ENCODE data around the gene FNIP1.
"Not testable (repeated sequence)": the region's sequence is repeated elsewhere in the genome, so short reads cannot be mapped to it uniquely, and the experiment has no call there.

Gene FNIP1

DNA sequence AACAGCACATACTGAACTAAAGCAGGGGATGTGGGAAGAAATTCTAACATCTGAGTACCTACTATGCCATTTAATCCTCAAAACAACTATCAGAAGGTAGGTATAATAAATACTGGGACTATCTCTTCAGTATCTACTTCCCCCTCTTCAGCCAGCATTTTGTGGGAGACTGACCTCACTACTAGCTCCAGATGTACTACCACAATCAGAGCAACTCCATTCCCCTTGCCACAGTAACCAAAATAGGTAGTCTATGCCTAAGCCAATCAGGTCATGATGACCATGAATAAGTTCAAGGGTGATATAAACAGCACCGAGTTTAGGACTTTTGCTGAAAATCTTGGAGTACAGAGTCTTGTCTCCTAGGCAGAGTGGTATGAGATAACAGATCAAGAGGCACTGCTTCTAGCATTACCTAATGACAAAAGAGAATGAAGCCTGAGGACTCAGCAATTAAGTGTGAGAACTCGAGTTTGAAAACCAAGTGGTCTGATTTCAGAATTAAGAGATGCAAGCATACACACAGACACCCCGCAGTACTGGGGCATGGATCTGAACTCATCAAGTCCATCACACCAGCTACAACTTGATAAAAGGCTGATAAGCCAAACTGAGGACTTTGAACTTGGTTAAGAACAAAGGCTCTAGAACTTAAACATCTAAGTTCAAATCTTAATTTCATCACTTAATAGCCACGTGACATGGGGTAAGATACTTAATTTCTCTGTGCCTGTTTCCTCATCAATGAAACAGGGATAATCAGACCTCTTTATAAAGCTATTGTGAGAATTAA lies 9.7 kb downstream of the FNIP1 start:
- no peak for DNase-seq (ENCODE audit: low spot score)

DNA sequence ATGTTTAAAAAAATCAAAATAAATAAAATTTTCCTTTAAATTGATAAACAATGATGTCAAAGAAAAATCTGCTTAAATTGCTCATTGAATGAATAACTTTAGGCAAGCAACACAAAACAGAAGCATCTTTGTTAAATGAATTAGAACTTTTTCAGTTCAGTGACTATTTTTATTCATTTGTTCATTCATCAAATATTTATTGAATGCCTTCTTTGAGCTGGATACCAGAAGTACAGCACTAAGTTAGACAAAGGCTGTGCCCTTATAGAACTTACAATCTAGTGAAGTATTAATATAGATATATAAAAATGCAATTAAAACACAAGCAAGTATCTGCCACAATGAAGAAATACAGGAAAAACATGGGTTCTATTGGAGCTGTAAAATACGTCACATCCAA lies 10.8 kb downstream of the FNIP1 start:
- no peak for DNase-seq (ENCODE audit: low spot score)

DNA sequence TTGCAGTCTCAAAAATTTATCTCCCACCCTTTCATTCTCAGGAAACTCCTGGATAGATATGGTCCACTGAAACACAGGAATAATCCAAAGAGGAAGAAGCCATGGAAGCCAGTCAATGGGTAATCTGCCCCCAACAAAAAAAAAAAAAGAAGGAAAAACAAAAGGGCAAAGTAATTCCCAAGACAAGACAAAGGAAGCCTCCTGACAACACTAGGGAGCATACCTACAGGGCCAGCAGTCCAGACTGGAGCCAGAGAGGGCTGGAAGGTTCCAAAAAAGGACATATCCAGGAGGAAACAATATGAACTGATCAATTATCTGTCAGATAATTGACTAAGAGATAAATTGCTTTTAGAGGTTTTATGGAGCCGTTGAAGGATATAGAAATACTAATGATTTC lies 12.9 kb downstream of the FNIP1 start:
- DNase-seq (ENCODE audit: low spot score) = no peak

DNA sequence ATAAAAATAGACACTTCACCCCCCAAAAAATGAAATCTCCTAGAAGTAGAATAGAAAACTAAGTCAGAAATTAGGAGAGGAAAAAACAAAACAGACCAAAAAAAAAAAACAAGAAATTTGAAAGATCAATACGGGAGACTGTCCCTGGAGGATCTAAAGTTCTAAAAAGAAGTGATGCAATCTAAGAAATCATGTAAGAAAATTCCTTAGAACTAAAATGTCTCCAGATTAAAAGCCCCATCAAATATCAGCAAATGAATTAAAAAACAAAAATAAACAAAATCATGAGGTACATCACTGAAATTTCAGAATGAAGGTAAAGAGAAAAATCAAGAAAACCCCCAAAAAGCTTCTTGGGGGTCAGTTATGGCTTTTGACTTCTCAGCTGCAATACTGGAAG lies 13.5 kb downstream of the FNIP1 start:
- DNase-seq (ENCODE audit: low spot score) = no peak

DNA sequence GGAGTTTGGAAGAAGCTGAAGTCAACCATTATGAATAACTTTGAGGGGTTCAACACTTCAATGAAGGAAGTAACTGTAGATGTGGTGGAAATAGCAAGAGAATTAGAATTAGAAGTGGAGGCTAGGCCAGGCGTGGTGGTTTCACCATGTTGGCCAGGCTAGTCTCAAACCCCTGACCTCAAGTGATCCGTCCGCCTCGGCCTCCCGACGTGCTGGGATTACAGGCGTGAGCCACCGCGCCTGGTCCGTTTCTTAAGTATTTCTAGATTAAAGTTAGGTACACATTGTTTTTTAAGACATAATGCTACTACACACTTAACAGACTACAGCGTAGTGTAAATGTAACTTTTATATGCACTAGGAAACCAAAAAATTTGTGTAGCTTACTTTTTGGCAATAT lies 14.1 kb downstream of the FNIP1 start:
- DNase-seq (ENCODE audit: low spot score) = no peak

DNA sequence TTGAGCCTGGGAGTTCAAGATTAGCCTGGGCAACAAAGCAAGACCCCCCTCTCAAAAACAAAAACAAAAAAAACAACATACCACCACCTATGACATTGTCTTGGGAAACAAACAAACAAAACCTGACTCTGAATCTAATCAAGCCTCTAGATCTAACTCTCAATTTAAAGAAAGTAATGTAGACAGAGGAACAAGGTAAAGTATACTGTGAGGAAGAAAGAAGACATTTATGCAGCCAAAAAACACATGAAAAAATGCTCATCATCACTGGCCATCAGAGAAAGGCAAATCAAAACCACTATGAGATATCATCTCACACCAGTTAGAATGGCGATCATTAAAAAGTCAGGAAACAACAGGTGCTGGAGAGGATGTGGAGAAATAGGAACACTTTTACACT lies 18.7 kb downstream of the FNIP1 start:
- DNase-seq (ENCODE audit: low spot score) = not testable (repeated sequence)

DNA sequence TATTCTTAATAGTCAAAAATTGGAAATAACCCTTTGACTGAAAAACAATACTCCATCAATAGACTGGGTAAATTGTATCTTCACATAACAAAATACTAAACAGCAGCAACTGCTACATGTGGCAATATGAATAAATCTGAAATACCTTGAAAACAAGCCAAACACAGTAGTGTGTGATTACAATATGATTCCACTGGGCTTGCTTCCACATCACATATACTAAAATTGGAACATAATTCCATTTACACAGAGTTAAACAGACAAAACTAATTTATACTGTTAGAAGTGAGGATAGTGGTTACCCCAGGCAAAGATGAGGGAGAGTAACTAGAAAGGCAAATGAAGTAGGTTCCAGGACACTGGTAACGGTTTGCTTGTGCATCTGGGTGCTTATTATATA lies 20.4 kb downstream of the FNIP1 start:
- no peak for DNase-seq (ENCODE audit: low spot score)

DNA sequence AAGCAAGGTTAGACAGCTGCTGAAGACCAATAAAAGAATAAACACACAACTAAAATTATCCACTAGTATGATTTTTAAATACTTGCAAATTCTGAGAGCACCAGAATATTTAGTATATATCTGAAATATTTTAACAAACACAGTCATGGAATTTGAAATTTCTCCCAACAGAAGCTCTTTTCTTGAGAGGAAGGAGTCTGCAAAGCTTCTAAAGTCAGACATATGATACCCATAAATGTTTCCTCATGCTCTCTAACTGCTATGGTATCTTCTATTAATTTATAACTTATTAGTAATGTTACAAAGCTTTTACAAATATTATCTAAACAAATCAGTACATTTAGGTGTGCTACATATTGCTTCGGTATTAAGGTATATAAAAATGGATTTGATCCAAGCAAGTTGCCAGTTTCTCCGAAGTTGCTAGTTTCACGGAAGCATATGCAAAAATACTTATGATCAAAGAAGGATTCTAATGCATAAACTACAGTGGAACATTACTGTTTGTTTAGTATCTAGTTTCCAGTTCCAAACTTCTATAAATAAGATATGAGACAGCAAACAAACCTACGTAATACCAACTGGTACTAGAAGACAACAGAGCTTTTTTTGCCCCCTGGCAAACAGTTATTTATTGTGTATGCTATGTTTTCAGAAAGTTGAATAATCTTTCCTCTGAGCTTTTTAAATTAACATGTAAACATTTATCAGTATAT lies 22.0 kb downstream of the FNIP1 start:
- no peak for DNase-seq (ENCODE audit: low spot score)

DNA sequence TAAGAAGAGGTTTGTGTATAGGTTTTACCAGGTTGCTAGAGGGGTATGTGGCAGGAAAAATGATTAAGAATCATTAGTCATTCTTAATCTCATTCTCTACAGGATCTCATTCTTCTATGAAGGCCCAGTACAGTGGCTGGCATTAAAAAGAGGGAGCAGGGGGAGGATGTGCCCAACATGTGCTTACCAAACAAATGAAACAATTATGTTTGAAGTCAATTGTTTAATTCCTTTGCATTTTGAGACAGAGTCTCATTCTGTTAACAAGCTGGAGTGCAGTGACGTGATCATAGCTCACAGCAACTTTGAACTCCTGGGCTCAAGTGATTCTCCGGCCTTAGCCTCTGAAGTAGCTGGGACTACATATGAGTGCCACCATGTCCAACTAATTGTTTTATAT lies 23.0 kb downstream of the FNIP1 start:
- no peak for DNase-seq (ENCODE audit: low spot score)

DNA sequence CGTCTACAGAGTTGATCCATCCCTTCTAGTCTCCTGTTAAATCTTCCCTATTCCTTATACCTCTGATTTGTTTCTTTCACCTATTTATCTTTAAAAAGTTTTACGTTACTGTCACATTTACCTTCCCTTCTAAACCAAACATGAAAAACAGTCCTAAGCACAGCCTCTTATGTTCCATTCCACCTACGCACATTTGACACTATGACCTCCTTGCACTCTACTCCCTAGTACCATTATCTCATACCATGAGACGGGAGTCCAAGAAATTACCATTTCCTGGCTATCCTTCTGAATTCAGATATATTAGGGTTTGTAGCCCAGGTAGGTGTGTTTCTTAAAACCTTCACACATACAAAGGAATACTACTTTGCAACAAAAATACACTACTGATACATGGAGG lies 25.1 kb downstream of the FNIP1 start:
- no peak for DNase-seq (ENCODE audit: low spot score)

DNA sequence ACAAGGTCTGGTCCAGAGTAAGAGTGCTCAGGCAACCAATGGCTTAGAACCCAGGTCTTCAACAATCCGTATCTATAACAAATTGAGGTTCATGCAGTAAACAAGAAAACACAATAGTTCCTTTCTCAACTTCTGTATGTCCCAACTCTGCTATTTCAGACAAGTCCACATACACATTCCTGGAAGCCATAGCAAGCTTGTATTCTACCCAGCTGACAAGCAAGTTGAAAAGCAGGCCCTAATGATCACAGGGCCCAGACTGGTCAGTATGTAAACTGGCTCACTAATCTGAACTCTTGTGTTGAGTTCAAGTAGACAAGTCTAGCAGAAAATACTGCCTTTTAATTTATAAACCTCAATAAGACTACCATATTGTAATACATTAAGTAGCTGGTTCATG lies 26.9 kb downstream of the FNIP1 start:
- DNase-seq (ENCODE audit: low spot score) = no peak

DNA sequence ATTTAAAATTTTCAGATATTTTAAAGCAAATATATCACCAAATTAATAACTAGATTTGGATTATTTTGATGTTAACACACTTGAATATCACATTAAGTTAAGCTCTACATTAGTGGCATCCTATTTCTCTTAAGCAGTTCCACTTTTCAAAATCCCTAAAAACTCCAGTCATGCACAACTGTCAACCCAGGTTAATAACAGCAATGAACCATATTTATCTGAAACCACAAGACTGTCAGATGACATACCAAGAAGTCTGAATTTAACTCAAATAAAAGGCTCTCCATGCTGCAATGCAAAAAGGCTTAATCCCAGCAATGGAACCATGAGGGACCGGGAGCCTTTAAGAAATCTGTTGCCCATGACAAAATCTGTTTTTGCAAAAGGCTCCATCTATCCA lies 27.5 kb downstream of the FNIP1 start:
- no peak for DNase-seq (ENCODE audit: low spot score)

DNA sequence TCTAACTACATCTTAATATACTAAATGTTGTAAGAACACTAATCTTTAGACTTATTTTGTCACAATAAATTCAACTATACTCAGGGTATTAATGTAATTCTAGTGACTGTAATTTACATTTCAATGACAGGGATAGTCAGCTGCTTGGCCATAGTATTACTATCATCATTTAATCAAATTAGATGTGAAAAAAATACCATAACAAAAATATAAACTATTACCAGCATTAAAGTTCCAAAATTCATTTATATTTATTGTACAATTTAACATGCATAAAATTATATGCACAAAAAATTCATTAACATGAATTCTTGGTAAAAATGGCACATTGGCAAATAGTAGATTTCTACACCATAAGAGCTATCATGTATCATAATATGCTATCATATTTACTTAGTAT lies 28.9 kb downstream of the FNIP1 start:
- no peak for DNase-seq (ENCODE audit: low spot score)

DNA sequence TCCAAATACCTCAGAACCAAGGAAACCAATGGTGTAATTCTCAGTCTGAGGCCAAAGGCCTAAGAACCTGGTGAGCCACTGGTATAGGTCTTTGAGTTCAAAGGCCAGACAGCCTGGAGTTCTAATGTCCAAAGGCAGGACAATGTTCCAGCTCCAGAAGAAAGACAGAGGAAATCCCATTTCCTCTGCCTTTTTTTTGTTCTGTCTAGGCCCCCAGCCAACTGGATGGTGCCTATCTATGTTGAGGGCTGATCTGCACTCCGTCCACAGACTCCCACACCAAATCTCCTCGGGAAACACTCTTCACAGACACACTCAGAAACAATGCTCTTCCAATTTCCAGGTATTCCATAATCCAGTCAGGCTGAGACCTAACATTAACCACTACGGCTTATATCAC lies 30.1 kb downstream of the FNIP1 start:
- no peak for DNase-seq (ENCODE audit: low spot score)

DNA sequence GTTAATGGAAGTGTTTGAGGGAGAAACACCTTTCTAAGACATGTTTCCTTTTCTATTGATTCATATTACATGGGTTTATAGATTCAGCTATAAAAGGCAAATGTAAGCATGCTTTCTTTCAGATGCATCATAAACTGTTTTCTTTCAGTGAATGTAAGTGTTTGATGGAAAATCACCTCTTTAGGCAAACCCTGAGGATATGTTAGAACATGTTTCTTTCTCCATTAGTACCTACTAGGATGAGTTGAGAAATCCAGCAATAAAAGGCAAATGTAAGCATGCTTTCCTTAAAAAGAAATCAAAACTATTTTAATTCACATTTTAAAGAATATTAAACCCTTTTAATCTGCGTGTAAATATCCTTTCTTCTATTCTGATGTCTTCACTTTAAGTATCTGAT lies 31.6 kb downstream of the FNIP1 start:
- DNase-seq (ENCODE audit: low spot score) = no peak

DNA sequence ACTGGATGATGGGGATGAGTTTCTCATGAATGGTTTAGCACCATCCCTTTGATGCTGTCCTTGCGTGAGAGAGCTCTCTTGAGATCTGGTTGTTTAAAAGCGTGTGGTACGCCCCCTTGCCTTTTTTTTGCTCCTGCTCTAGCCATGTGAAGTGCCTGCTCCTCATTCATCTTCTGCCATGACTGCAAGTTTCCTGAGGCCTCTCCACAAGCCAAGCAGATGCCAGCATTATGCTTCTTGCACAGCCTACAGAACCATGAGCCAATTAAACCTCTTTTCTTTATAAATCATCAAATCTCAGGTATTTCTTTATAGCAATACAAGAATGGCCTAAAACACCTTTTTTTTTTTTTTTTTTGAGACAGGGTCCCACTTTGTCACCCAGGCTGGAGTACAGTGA lies 32.8 kb downstream of the FNIP1 start:
- DNase-seq (ENCODE audit: low spot score) = no peak

DNA sequence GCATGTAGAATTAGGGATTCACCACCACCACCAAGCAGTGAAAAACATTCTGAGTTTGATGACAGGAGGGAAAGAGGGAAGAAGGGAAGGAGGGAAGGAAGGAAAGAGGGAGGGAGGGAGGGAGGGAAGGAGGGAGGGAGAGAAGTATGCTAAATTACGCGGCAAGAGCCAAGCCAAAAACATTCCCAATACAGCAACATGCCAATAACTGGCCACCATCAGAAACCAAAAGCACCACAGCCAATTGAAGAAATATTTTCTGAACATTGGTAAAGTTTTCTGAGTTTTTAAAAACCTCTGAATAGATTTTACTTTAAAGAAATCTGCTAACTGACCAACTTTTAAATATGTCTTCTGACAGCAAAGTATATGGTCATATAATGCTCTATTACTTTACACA lies 36.0 kb downstream of the FNIP1 start:
- no peak for DNase-seq (ENCODE audit: low spot score)

DNA sequence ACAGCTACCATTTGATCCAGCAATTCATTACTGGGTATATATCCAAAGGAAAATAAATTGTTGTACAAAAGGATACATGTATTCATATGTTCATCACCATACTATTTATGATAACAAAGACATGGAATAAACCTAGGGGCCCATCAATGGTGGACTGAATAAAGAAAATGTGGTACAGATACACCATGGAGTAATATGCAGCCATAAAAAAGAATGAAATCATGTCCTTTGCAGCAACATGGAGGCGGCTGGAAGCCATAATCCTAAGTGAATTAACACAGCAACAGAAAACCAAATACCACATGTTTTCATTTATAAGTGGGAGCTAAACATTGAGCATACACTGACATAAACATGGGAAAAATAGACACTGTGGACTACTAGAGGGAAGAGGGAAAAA lies 37.1 kb downstream of the FNIP1 start:
- no peak for DNase-seq (ENCODE audit: low spot score)

DNA sequence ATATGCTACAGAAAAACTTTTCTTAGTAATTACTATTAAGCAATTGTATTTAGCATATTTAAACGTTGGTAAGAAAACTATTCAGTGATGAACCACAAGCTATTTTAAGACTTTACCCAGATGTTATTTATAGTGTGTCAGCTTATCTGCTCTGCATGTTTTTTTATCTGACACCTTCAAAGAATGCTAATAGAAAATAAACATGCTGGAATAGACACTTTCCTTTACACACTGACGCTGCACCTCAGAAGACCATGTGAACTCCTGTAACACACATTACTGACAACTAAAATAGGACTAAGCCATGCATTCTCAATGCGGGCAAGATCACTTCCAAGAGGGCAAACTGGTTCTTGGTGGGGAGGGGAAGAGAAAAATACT lies 38.3 kb downstream of the FNIP1 start:
- no peak for DNase-seq (ENCODE audit: low spot score)

DNA sequence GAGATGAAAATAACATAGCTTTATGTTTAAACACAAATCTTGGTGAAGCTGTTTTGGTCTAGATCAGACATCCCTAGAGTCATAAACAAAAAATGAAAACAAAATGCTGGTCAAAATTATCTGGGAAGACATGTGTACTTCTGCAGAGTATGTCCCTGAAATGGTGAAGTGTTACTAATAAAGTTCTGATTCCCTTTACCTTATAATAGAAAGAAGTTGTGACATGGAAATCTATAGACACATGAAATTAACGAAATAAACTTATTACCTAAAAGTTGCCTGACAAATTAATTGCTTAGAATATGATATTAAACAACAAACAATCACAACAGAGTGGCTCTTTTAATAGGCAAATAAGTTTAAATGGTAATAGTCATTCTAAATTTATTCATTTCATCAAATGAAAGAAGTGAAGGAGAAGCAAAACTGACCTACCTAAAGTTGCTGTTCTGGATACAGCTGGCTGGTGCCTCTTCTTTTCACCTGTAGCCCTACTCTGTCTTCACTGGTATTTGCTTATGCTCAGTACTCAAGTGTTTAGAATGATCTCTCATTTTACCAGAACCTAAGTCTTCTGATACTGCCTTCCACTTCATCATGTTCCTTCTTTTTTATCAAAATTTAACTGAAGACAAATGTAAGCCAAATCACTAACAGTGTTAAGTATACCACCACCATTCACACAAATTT lies 38.8 kb downstream of the FNIP1 start:
- DNase-seq (ENCODE audit: low spot score) = no peak

DNA sequence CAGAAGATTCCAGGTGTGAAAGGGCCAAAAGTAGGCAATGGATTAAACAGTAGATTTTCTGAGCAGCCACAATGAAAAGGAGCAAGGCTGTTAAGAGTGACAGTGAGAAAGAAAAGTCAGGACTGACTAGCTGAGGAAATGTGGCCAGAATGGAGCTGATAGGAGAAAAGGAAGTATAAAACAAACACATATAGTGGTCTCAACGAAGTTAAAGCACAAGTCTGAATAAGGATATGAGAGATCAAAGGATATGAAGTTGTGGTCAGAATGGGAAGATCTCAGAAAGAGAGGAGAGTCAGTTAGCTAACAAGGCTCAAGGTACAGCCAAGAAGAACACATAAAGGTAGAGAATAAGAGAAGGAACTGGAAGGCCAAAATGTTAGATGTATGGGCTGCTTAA lies 39.9 kb downstream of the FNIP1 start:
- DNase-seq (ENCODE audit: low spot score) = no peak

DNA sequence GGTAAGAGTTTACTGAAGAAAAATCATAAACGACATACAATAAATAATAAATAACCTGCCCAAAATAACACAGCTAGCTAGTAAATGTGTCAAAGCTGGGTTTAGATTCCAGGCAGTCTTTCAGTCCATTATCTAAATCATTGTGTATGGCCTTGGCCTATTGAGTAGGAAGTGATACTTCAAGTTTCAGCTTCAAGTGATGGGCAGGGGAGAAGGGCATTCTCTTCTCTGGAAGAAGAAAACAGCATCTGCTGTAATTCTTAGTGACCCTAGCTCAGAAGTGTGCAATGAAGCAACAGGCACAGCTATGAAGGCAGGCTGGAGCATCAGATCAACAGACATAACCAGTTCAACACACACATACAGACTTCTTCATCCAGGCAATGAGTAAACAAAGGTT lies 42.5 kb downstream of the FNIP1 start:
- no peak for DNase-seq (ENCODE audit: low spot score)

DNA sequence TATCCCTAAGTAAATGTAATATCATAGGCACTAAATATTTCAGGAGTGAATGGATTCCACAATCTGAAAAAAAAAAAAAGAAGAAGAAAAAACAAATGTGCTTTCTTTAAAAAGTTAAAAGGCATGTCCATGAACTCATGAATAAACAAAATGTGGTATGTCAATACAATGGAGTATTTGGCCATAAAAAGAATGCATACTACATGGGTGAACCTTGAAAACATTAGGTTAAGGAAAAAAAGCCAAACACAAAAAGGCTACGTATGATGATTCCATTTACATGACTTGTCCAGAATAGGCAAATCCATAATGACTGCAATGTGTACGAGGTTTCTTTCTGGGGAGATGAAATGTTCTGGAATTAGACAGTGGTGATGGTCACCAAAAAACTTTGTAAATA lies 45.3 kb downstream of the FNIP1 start:
- DNase-seq (ENCODE audit: low spot score) = no peak
